Adrenal gland (tissue), 5 donors: ENCODE data around the gene KATNAL2.

Experiments
- CTCF ChIP-seq, 6 experiments: fragments of 450-650 bp in 4 of 6; fragments of 200-600 bp in 2 of 6; sonication (generic) in 1 of 6; IDR thresholded peaks; 1 replicate in 5 of 6; 2 replicates in 1 of 6; pipeline versions ENCODE4 v1.5.1 to v1.8.0; 2016 to 2021; ENCODE audit warnings: antibody characterized with exemption in 6 of 6, mild to moderate bottlenecking in 2 of 6, moderate library complexity in 1 of 6
- POLR2A ChIP-seq, 2 donors: fragments of 450-650 bp; IDR thresholded peaks; one replicate each; pipeline ENCODE4 v1.6.1; 2017; ENCODE audit warnings: antibody characterized with exemption in 2 of 2, mild to moderate bottlenecking in 2 of 2, moderate library complexity in 1 of 2
- donor health status: DM: no; HTN: no; CAD: no.

GRCh38 chr18:47108998-47109405, 191.6 kb downstream of the KATNAL2 start:
- TF ChIP-seq POLR2A (IDR thresholded peaks at IDR 0.05) = no peak
- no peak for TF ChIP-seq CTCF (IDR thresholded peaks at IDR 0.05)
